Rectal smooth muscle tissue (tissue), 1 donor: Measurements from ENCODE around the gene PRICKLE3.

Source experiments
- H3K27ac ChIP-seq: one replicate; pipeline ENCODE4 v1.7.0; 2013; ENCODE audit warnings: low read depth, low read length, inconsistent platforms
- H3K27me3 ChIP-seq: one replicate; pipeline ENCODE4 v1.7.0; 2013; ENCODE audit warnings: low read length; ENCODE audit not compliant: control insufficient read depth, insufficient read depth
- H3K36me3 ChIP-seq: one replicate; pipeline ENCODE4 v1.7.0; 2013; ENCODE audit warnings: low read length; ENCODE audit not compliant: control insufficient read depth, insufficient read depth
- H3K4me1 ChIP-seq: one replicate; pipeline ENCODE4 v1.7.0; 2013; ENCODE audit warnings: low read length; ENCODE audit not compliant: control insufficient read depth, insufficient read depth
- H3K4me3 ChIP-seq: one replicate; pipeline ENCODE4 v1.7.0; 2013; ENCODE audit warnings: low read length
- H3K9ac ChIP-seq: one replicate; pipeline ENCODE4 v1.7.0; 2013; ENCODE audit warnings: low read length

Gene PRICKLE3

GRCh38 chrX:49214996-49215526, 28.9 kb upstream of the PRICKLE3 start:
- Histone ChIP-seq H3K4me3 (no peak overlapping the region), H3K36me3 (no peaks in the 10 kb centered on the region), H3K9ac (no peak overlapping the region), H3K4me1 (no peaks in the 10 kb centered on the region), H3K27me3 (peaks cover 3% of the 10 kb centered on the region), H3K27ac (no peak overlapping the region)

GRCh38 chrX:49214416-49214815, 28.2 kb upstream of the PRICKLE3 start:
- Histone ChIP-seq H3K4me3 (no peak overlapping the region), H3K27ac (no peak overlapping the region), H3K4me1 (no peaks in the 10 kb centered on the region), H3K27me3 (peaks cover 3% of the 10 kb centered on the region), H3K36me3 (no peaks in the 10 kb centered on the region), H3K9ac (no peak overlapping the region)

GRCh38 chrX:49212861-49213260, 26.7 kb upstream of the PRICKLE3 start:
- peaks cover 7% of the 10 kb centered on the region for H3K27me3 ChIP-seq
- H3K4me1 ChIP-seq: no peaks in the 10 kb centered on the region
- H3K4me3 ChIP-seq: no peak overlapping the region
- H3K36me3 ChIP-seq: no peaks in the 10 kb centered on the region
- H3K27ac ChIP-seq: no peak overlapping the region
- no peak overlapping the region for H3K9ac ChIP-seq

- no peak overlapping the region for H3K27ac ChIP-seq
- H3K4me3 ChIP-seq: no peak overlapping the region
- no peak overlapping the region for H3K9ac ChIP-seq
- no peaks in the 10 kb centered on the region for H3K36me3 ChIP-seq
- no peaks in the 10 kb centered on the region for H3K4me1 ChIP-seq
- H3K27me3 ChIP-seq: peaks cover 7% of the 10 kb centered on the region
Observed at GRCh38 chrX:49212209-49212608, 26.0 kb upstream of the PRICKLE3 start.

GRCh38 chrX:49211074-49211473, 24.9 kb upstream of the PRICKLE3 start:
- no peaks in the 10 kb centered on the region for H3K4me1 ChIP-seq
- H3K27ac ChIP-seq: no peak overlapping the region
- no peak overlapping the region for H3K4me3 ChIP-seq
- no peak overlapping the region for H3K9ac ChIP-seq
- no peaks in the 10 kb centered on the region for H3K36me3 ChIP-seq
- H3K27me3 ChIP-seq: peaks cover 7% of the 10 kb centered on the region

- Histone ChIP-seq H3K9ac (no peak overlapping the region), H3K36me3 (no peaks in the 10 kb centered on the region), H3K4me3 (no peak overlapping the region), H3K4me1 (no peaks in the 10 kb centered on the region), H3K27me3 (peaks cover 7% of the 10 kb centered on the region), H3K27ac (no peak overlapping the region)
Observed at GRCh38 chrX:49210406-49210805, 24.2 kb upstream of the PRICKLE3 start.

- no peaks in the 10 kb centered on the region for H3K4me1 ChIP-seq
- H3K36me3 ChIP-seq: no peaks in the 10 kb centered on the region
- peaks cover 7% of the 10 kb centered on the region for H3K27me3 ChIP-seq
- H3K27ac ChIP-seq: no peak overlapping the region
- H3K9ac ChIP-seq: no peak overlapping the region
- no peak overlapping the region for H3K4me3 ChIP-seq
Observed at GRCh38 chrX:49209434-49210251, 23.5 kb upstream of the PRICKLE3 start.

GRCh38 chrX:49208399-49208798, 22.2 kb upstream of the PRICKLE3 start:
- Histone ChIP-seq H3K36me3 (no peaks in the 10 kb centered on the region), H3K9ac (no peak overlapping the region), H3K4me3 (no peak overlapping the region), H3K27ac (no peak overlapping the region), H3K4me1 (no peaks in the 10 kb centered on the region), H3K27me3 (peaks cover 4% of the 10 kb centered on the region)

GRCh38 chrX:49206543-49206942, 20.4 kb upstream of the PRICKLE3 start:
- no peaks in the 10 kb centered on the region for H3K36me3 ChIP-seq
- peaks cover 4% of the 10 kb centered on the region for H3K27me3 ChIP-seq
- H3K4me3 ChIP-seq: no peak overlapping the region
- H3K4me1 ChIP-seq: no peaks in the 10 kb centered on the region
- no peak overlapping the region for H3K9ac ChIP-seq
- no peak overlapping the region for H3K27ac ChIP-seq

- no peak overlapping the region for H3K4me3 ChIP-seq
- H3K4me1 ChIP-seq: no peaks in the 10 kb centered on the region
- peaks cover 4% of the 10 kb centered on the region for H3K27me3 ChIP-seq
- no peaks in the 10 kb centered on the region for H3K36me3 ChIP-seq
- H3K9ac ChIP-seq: no peak overlapping the region
- no peak overlapping the region for H3K27ac ChIP-seq
Observed at GRCh38 chrX:49205443-49205842, 19.3 kb upstream of the PRICKLE3 start.

- no peak overlapping the region for H3K27ac ChIP-seq
Observed at GRCh38 chrX:49204709-49205108, 18.5 kb upstream of the PRICKLE3 start.

GRCh38 chrX:49204017-49204416, 17.8 kb upstream of the PRICKLE3 start:
- H3K27ac ChIP-seq: no peak overlapping the region
- H3K4me3 ChIP-seq: no peak overlapping the region
- no peak overlapping the region for H3K9ac ChIP-seq
- peaks cover under 1% of the 10 kb centered on the region for H3K27me3 ChIP-seq
- H3K4me1 ChIP-seq: no peaks in the 10 kb centered on the region
- no peaks in the 10 kb centered on the region for H3K36me3 ChIP-seq

More at GRCh38 chrX:49204709-49205108, 18.5 kb upstream of the PRICKLE3 start:
- Histone ChIP-seq H3K36me3 (no peaks in the 10 kb centered on the region), H3K4me3 (no peak overlapping the region), H3K4me1 (no peaks in the 10 kb centered on the region), H3K27me3 (peaks cover 4% of the 10 kb centered on the region), H3K9ac (no peak overlapping the region)

- Histone ChIP-seq H3K9ac (no peak overlapping the region), H3K27ac (no peak overlapping the region), H3K27me3 (no peaks in the 10 kb centered on the region), H3K36me3 (no peaks in the 10 kb centered on the region), H3K4me3 (no peak overlapping the region), H3K4me1 (no peaks in the 10 kb centered on the region)
Observed at GRCh38 chrX:49203536-49203935, 17.4 kb upstream of the PRICKLE3 start.
